Effector CD4-positive, alpha-beta T cell (primary cell): ENCODE measurements around the gene ZRANB1.

Experiments used
- DNase-seq: peaks from one replicate; pipeline ENCODE4 v3.0.0-alpha.2; 2020

ZRANB1 gene

GRCh38 chr10:124996127-124996853, 54.4 kb downstream of the ZRANB1 start:
- DNase-seq = no peak

DNA sequence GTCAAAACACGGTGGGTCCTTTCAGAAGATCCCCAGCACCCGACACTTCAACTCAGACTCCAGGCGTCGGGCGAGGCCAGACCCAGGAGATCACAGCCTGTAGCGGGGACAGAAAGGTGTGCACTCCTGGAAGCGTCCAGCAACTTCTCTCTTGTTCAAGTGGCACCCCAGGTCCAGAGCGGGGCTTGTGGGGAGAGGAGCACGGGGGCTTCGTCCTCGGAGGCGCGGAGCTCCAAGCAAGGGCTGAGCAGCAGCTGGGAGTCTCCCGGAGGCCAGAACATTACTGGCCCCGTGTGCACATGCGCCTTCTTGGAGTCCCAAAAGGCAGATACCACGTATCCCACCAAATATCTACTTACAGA, 54.9 kb downstream of the ZRANB1 start:
- no peak for DNase-seq

DNA sequence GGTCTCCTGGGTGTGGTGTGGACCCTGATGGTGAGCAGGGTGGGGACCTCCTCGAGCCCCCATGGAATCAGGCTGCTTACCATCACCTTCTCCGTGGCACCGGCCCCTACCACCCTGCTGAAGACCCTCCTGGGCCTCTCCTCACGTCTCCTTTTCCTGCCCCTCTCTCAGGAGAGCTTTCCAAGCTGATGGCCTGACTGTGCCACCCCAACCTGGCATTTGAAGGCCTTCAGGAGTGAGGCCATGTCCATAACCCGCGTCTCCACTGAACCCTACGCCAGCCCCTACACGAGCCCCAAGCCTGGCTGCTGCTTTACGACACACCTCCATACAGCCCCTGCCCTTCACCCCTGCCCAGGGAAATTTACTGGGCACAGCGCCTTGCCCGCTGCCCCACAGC, 55.4 kb downstream of the ZRANB1 start:
- DNase-seq = no peak

- DNase-seq = no peak
Observed at GRCh38 chr10:124997771-124998623, 56.1 kb downstream of the ZRANB1 start.

DNA sequence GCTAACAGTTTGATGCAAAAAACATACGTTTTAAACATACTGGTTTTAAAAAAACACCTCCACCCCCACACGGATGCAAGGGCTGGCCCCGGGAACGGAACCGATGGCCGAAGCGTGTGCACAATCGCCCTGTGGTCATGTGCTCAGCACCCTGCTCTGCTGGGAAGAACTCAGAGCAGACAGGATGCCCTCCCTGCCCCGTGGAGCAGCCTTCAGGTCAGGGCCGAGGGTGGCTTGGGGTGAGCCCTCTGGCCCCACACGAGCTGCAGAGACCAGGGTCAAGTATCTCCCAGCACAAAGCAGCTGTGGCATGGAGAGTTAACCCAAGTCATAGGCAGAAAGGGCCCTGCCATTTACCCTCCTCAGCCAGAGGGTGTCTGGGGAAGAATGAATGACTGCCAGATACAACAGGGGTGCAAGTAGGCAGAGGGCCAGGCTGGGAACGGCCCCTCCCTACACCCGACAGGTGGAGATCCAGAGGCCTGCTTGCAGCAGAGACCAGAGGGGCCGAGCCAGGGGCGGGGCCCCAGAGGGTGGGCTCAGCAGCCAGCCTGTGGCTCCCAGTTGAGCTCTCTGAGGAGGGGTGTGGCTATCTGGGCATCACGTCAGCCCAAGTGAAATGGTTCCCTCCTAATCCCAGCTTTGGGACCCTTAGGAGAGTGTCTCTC, 56.8 kb downstream of the ZRANB1 start:
- DNase-seq = no peak

DNA sequence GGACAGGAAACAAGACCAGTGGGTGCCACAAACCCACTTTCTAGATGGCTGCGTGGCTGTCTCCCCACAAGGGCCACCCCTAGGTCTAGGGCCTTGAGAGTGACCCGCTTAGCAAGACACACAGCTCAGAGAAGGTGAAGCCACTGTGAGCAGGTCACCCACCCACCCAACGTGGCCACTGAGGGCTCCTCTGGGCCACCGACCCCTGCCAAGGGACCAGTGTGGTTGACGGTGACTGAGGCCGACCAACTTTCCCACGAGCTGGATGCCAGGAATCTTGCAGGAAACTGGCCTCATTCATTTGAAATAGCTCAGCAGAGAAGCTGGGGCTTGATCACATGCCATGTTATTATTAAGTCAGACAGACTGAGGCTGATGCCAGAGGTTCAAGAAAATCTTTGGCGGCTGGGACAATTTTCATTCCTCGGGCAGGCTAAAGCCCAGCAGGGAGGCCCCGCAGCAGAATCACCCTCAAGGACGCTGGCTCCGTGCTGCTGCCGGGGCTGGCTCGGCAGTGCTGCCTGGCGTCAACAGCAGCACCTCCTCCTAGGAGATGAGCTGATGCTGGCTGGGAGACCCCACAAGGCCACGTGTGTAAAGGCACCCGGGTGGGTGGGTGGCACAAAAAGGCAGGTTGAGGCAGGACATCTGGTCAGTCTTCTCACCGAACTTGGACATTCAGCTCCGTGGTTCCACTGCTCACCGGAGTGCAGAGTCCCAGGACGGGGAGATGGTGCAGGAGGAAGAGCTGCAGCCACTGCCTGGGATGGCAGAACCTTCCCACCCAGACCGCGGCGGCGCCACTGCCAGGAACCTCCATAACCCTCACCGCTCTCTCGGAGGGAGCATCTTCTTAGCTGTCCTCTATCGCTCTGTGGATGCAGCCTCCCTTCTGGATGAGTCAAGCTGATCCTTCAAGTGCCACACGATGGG, 57.8 kb downstream of the ZRANB1 start:
- no peak for DNase-seq

DNA sequence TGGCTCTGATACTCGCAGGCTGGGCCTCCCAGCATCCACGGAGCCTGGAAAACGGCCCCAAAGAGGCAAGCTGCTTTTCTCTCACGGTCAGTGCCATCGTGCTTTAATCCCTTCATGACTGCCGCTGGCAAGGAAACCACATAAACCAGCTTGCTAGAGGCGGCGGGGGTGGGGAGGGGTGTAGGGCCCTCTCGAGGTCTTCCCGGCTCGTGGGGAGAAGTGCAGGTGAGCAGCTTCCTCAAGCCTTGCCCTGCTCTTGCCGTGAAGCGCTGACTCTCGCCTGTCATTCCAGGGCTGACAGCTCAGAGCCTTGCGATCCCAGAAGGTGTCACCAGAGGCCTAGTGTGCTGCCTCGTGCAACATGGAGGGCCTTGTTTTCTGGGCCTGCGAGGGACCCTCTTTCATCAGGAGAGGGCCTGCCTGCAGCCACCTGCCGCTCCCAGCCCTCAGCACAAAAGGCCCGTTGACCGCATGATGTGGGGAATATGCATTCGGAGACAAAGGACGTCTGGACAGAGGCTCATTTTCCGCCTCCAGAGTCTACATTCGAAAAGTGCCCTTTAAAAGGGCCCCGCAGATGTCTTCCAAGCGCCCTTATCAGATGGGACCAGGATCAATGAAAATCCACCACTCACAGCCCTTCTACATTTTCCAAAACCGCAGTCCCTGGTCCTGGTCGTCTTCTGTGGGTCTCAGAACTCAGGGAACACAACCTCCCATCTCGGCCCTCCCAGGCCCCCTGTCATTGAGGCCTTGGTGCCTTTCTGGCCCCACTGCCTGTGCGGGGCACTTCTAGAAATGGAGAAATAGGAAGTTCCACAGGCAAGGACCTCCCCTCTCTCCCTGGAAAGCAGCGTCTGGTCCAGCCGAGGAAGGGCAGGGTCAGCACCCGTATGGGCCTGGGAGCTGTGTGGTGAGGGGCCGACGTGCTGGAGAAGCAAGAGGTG, 58.7 kb downstream of the ZRANB1 start:
- no peak for DNase-seq

- no peak for DNase-seq
Observed at GRCh38 chr10:125001313-125002046, 59.6 kb downstream of the ZRANB1 start.

DNA sequence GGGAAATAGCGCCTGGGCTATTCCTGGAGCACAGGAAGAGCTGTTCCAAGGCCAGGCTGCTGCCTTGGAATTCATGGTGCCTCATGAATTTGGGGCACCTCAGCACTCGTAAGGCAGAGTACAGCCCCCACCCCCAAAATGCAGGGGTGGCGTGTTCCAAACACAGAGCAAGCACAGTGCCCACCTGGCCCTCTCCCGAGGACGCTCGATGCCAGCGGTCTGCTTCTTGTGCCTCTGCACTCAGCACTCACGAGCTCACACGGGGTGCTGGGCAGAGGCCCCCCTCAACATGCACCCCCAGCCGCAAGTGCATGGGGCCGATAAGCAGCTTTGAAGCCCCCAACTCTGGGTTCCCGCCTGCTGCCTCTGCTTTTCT, 60.1 kb downstream of the ZRANB1 start:
- no peak for DNase-seq

DNA sequence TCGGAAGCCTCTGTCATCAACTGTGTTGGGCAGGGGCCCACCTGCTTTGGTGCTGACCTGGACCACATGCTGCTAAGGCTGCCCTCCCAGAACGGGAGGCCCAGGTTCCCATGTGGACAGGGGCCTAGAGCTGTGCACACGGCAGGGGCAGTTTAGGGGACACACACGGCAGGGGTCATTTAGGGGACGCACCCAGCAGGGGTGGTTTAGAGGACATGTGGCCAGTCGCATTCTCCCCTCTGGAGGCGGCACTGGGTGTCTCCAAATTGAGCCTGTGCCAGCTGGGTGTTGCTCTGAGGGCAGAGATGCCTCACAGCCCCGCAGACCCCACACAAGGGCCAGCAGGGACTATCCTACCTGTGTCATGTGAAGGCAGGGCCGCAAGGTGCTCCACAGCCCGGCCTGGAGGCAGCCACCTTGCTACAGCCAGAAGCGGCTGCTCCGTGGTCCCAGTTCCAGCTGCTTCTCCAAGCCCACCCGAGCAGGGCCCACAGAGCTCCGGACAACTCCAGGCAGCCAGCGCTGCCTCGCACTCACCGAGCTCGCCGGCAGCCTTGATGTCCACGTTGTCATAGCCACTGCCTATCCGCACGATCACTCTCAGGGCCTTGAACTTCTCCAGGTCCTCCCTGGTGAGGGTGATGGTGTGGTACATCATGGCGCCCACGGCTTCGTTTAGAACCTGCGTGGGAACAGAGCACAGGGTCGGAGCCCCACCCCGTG, 60.7 kb downstream of the ZRANB1 start:
- DNase-seq = no peak

GRCh38 chr10:125003146-125003900, 61.4 kb downstream of the ZRANB1 start:
- no peak for DNase-seq

DNA sequence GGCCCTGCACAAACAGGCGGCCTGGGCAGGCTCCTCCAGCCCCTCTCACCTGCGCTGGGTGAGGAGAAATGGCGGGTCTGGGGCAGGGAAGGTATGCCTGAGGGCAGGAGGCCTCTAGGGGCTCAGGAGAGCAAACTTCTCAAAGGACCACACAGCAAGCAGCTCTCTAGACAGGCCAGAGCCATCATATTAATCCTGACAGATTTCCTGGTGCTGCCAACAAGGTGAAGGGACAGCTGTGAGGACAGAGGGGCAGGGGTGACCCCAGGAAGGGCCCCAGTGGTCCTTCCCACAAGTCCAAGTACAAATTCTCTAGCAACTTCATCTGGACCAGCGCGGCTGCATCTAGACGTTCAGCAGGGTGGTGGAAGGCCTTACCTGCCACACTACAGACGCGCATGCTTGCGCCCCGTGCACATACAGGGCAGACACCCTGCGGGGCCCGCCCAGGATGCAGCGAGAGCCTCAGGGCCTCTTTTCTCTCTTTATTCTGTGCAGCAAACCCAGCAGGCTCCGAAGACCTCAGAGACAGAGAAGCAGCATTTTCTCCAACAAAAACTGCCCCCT, 62.1 kb downstream of the ZRANB1 start:
- DNase-seq = no peak

GRCh38 chr10:125004571-125005311, 62.8 kb downstream of the ZRANB1 start:
- DNase-seq = no peak

- DNase-seq = no peak
Observed at GRCh38 chr10:125005312-125006187, 63.6 kb downstream of the ZRANB1 start.

- DNase-seq = no peak
Observed at GRCh38 chr10:125006188-125006680, 64.3 kb downstream of the ZRANB1 start.

GRCh38 chr10:125006921-125007426, 65.1 kb downstream of the ZRANB1 start:
- no peak for DNase-seq

- no peak for DNase-seq
Observed at GRCh38 chr10:125007436-125007835, 65.5 kb downstream of the ZRANB1 start.
